Subcutaneous abdominal adipose tissue (tissue), 5 donors: Measurements from ENCODE around the gene PRR33.
"Not testable (repeated sequence)": the region's sequence is repeated elsewhere in the genome, so short reads cannot be mapped to it uniquely, and the experiment has no call there.

ENCODE experiments used
- H3K27ac ChIP-seq: one replicate; pipeline ENCODE4 v1.7.0; 2013; ENCODE audit warnings: low read depth, mild to moderate bottlenecking, inconsistent platforms, low read length, moderate library complexity
- H3K27me3 ChIP-seq, 5 donors: one replicate each; pipeline ENCODE4 v1.7.0; 2013; ENCODE audit warnings: low read length in 5 of 5, inconsistent platforms in 1 of 5; ENCODE audit not compliant: control insufficient read depth in 5 of 5, insufficient read depth in 4 of 5
- H3K36me3 ChIP-seq, 5 donors: one replicate each; pipeline ENCODE4 v1.7.0; 2013; ENCODE audit warnings: low read length in 5 of 5; ENCODE audit not compliant: control insufficient read depth in 5 of 5, insufficient read depth in 5 of 5
- H3K4me1 ChIP-seq, 5 donors: one replicate each; pipeline ENCODE4 v1.7.0; 2013; ENCODE audit warnings: low read length in 5 of 5, mild to moderate bottlenecking in 3 of 5, moderate library complexity in 1 of 5; ENCODE audit not compliant: control insufficient read depth in 5 of 5, insufficient read depth in 5 of 5
- H3K4me3 ChIP-seq, 5 donors: one replicate each; pipeline ENCODE4 v1.7.0; 2013; ENCODE audit warnings: low read length in 5 of 5, low read depth in 1 of 5
- H3K9ac ChIP-seq, 5 donors: one replicate each; pipeline ENCODE4 v1.7.0; 2013; ENCODE audit warnings: low read length in 5 of 5, mild to moderate bottlenecking in 4 of 5, moderate library complexity in 3 of 5
- H3K9me3 ChIP-seq, 5 donors: one replicate each; pipeline ENCODE4 v1.7.0; 2013; ENCODE audit warnings: low read length in 5 of 5; ENCODE audit not compliant: control insufficient read depth in 5 of 5
- donor health status: healthy.
- donor health status: healthy.
- donor health status: healthy.
- donor health status: healthy.
- donor health status: healthy.

PRR33 gene

DNA sequence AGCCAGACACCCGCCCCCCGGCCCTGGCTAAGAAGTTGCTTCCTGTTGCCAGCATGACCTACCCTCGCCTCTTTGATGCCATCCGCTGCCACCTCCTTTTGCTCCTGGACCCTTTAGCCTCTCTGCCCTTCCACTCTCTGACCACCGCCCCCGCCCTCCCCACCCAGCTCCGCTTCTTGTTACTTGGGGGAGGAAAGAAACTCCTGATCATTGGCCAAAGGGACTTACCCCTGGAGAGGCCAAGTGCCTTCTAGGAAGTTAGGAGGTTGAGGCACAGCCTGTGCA, at the start of gene PRR33:
Gene PRR33 (minus strand): TSS at position 65 of the 285 bp plus-strand sequence. CDS start 1,311 bp downstream, outside the sequence.
- Histone ChIP-seq H3K36me3 (peaks cover 0 to 24% (median 17%) of the 10 kb centered on the region in 5 donors), H3K27me3 (peaks cover 2 to 17% (median 8%) of the 10 kb centered on the region in 5 donors), H3K9ac (no peak within 1 kb of the TSS), H3K4me3 (no peak within 1 kb of the TSS), H3K27ac (no peak within 1 kb of the TSS), H3K4me1 (peaks cover 0 to 19% (median 11%) of the 10 kb centered on the region in 5 donors), H3K9me3 (peaks cover 0 to 4% (median 0%) of the 10 kb centered on the region in 5 donors)

DNA sequence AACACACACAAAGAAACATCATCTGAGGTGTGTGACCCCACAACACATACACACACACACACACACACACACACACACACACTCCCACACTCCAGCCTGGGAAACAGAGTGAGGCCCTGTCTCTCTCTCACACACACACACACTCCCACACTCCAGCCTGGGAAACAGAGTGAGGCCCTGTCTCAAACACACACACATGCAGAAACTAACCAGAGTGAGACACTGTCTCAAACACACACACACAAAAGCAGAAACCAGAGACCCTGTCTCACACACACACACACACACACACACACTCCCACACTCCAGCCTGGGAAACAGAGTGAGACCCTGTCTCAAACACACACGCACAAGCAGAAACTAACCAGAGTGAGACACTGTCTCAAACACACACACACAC, 48.1 kb upstream of the PRR33 start:
- Histone ChIP-seq H3K9ac (peak overlapping the region in 1 of 5 donors; percentile 100), H3K4me3 (peak overlapping the region in 1 of 5 donors; percentile 44), H3K27me3 (peaks cover 0 to 13% (median 6%) of the 10 kb centered on the region in 5 donors), H3K27ac (peak overlapping the region; percentile 46), H3K4me1 (peaks cover 0 to 33% (median 24%) of the 10 kb centered on the region in 5 donors)
- H3K36me3 ChIP-seq, H3K9me3 ChIP-seq: not testable (repeated sequence)

DNA sequence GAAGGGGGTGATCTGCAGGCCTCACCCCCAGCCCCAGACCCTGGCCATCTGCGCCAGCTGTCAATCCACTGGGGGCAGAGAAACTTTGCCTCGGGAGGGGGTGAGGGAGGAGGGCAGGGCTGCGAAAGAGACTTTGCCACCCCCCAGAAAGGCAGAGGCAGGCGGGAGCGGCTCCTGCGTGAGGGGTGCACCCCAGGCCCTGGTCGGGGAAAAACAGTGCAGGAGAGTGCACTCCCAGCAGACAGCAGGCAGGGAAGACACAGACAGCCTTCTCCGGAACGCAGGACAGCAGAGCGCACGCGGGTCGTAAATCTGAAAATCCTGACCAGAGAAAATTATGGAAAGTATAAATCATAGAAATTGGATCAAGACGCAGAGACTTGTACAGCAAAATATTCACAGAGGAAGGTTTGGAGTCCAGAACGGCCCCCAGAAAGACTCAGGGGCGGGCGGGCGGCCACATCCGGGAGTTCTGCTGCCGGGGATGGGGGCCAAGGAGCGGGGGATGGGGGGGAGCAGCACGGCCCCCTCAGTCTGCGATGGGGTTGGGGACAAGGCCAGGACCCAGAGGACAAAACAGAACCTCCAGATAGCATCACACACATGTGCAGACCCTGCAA, 47.4 kb upstream of the PRR33 start:
- no peak overlapping the region for H3K27ac ChIP-seq
- H3K9ac ChIP-seq = no peak overlapping the region
- peaks cover 0 to 3% (median 0%) of the 10 kb centered on the region in 5 donors for H3K36me3 ChIP-seq

DNA sequence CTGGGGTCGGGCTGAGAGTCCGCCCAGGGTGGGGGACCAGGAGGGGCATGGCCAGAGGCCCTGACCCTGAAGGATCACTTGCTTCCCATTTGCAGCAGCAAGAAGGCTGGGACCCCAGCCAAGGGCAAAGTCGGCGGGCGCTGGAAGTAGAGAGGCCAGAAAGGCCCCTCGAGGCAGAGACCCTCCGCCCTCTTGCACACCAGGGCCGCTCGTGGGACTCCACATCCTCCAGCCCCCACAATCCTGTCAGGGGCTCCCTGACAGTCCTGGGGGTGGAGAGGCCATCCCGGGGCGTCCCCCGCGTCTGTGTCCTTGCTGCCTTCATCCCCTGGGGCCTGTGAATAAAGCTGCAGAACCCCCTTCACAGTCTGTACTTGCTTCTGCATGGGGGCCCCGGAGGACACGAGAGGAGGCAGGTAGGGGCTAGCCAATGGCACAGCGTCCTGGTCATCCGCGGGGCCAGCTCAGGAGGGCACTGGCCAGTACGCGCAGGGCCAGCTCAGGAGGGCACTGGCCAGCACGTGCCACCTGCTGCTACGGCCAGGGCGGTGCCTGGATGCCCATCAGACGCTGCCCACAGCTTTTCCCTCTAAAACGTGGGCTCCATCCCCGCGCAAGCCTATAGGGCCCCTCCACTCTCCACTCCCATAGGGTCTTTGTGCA, 46.8 kb upstream of the PRR33 start:
- no peak overlapping the region for H3K27ac ChIP-seq
- no peak overlapping the region for H3K9ac ChIP-seq
- H3K4me3 ChIP-seq = no peak overlapping the region
- H3K9me3 ChIP-seq = peaks cover 0 to 4% (median 0%) of the 10 kb centered on the region in 5 donors
- peaks cover 0 to 3% (median 0%) of the 10 kb centered on the region in 5 donors for H3K36me3 ChIP-seq
- H3K27me3 ChIP-seq = peaks cover 0 to 14% (median 10%) of the 10 kb centered on the region in 5 donors
- peaks cover 0 to 25% (median 19%) of the 10 kb centered on the region in 5 donors for H3K4me1 ChIP-seq

More for the DNA sequence above, 47.4 kb upstream of the PRR33 start:
- Histone ChIP-seq H3K9me3 (peaks cover 0 to 4% (median 0%) of the 10 kb centered on the region in 5 donors), H3K27me3 (peaks cover 0 to 13% (median 6%) of the 10 kb centered on the region in 5 donors), H3K4me3 (no peak overlapping the region), H3K4me1 (peaks cover 0 to 32% (median 21%) of the 10 kb centered on the region in 5 donors)

DNA sequence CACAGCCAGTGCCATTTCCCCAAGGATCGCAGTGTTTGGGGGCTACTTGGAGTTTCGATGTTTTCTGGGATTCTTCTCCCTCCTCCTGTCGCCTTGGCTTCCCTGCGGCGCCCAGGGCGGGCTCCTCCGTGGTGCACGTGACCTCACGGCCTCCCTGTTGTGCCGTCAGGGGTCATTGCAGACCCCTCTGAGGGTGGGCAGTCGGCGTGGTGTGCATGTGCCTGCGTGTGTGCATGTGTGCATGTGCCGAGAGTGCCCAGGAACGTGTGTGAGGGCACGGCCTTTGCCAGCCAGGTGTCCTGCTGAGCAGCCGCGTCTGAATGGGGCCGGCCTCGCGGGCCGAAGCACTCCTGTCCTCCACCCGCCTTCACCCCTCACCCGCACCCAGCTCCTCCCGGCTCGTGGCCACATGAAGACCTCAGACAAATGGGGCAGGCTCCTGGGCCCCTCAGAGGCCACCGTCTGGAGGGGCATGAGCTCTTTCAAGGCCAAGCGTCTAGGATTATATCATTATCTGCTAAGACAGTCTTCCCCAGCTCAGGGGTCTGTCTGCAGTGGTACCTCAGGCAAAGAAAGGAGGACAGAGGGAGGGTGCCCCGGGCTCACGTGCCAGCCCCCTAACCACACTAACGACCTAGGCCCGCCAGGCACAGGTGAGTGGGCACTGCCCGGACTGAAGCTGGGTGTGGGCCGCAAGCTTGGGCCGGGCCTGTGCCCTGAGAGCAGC, 46.1 kb upstream of the PRR33 start:
- peaks cover 0 to 16% (median 10%) of the 10 kb centered on the region in 5 donors for H3K27me3 ChIP-seq
- H3K9me3 ChIP-seq = peaks cover 0 to 4% (median 0%) of the 10 kb centered on the region in 5 donors
- H3K36me3 ChIP-seq = peaks cover 0 to 3% (median 0%) of the 10 kb centered on the region in 5 donors
- H3K27ac ChIP-seq = no peak overlapping the region
- no peak overlapping the region for H3K9ac ChIP-seq
- no peak overlapping the region for H3K4me3 ChIP-seq
- H3K4me1 ChIP-seq = peaks cover 0 to 22% (median 18%) of the 10 kb centered on the region in 5 donors

DNA sequence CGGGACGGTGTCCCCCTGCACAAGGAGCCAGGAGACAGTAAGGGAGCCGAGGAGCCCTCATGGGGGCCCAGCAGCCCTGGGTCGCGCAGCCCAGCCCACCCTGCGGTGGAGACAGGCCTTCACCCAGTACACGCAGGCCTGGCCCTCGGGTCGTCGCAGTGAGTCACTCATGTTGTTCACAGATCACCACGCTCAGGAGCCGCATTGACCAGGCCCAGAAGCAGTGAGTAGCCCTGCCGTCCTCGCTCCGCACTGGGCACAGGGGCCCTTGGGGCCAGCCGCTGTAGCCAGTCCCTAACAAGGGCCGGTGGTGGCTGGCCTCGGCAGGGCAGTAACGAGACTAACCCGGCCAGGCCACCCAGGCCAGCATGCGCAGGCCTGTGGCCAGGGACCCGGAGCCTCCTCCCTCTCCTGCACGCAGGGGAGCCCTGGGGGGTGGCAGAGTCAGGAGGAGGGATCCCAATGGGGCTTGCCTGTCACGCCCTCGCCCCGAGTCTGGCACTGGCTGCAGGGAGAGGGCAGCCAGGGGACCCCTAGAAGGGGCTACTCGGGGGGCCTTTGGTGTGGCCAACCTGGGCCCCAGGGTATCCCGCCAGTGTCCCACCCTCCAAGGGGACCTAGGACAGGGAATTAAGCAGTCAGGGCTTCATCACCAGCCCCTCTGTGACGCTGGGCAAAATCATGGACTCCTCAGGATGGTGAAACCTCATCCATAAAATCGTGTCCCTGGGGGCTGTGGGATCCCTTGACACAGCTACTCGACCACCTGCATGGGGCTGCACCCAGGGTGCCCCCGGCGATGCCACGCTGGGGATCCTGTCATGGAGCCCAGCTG, 45.3 kb upstream of the PRR33 start:
- Histone ChIP-seq H3K9me3 (peaks cover 0 to 4% (median 0%) of the 10 kb centered on the region in 5 donors), H3K9ac (no peak overlapping the region), H3K36me3 (peaks cover 0 to 3% (median 0%) of the 10 kb centered on the region in 5 donors), H3K4me1 (peaks cover 0 to 19% (median 16%) of the 10 kb centered on the region in 5 donors), H3K27ac (no peak overlapping the region), H3K27me3 (peaks cover 0 to 16% (median 10%) of the 10 kb centered on the region in 5 donors), H3K4me3 (no peak overlapping the region)

DNA sequence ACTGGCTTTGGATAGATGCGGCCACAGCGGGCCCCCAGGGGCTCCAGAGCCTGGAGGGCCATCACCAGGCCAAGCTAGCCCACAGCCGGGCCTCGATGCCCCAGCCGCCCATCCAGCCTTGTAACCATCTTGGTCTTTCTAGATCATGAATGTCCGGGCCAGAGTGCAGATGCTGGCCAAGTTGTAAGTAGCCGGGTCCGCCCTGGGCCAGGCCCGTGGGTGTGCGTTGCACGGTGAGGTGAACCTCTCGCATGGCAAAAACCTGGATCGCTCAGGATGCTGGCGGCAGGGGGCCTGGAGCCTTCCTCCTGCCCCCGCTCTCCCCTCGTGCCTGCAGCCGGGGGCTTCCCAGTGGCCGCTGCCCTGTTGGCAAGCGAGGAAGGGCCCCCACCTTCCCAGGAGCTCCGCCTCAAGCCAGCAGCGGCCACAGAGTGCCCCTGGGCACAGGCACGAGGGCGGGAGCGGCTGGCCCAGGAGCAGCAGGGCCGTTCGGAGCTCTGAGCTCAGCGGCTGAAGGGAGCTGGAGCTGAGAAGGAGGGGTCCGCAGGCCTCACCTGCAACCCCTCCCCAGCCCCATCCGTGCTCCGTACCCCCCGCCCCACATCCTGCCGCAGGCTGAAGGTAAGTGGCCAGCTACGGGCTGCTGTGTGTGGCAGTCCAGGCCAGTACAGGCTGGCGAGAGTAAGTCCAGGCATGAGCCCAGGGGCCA, 44.5 kb upstream of the PRR33 start:
- Histone ChIP-seq H3K9ac (no peak overlapping the region), H3K27me3 (peaks cover 0 to 16% (median 10%) of the 10 kb centered on the region in 5 donors), H3K4me3 (no peak overlapping the region), H3K27ac (no peak overlapping the region), H3K4me1 (peaks cover 7 to 27% (median 23%) of the 10 kb centered on the region in 5 donors), H3K9me3 (peaks cover 0 to 4% (median 0%) of the 10 kb centered on the region in 5 donors), H3K36me3 (peaks cover 0 to 3% (median 0%) of the 10 kb centered on the region in 5 donors)

DNA sequence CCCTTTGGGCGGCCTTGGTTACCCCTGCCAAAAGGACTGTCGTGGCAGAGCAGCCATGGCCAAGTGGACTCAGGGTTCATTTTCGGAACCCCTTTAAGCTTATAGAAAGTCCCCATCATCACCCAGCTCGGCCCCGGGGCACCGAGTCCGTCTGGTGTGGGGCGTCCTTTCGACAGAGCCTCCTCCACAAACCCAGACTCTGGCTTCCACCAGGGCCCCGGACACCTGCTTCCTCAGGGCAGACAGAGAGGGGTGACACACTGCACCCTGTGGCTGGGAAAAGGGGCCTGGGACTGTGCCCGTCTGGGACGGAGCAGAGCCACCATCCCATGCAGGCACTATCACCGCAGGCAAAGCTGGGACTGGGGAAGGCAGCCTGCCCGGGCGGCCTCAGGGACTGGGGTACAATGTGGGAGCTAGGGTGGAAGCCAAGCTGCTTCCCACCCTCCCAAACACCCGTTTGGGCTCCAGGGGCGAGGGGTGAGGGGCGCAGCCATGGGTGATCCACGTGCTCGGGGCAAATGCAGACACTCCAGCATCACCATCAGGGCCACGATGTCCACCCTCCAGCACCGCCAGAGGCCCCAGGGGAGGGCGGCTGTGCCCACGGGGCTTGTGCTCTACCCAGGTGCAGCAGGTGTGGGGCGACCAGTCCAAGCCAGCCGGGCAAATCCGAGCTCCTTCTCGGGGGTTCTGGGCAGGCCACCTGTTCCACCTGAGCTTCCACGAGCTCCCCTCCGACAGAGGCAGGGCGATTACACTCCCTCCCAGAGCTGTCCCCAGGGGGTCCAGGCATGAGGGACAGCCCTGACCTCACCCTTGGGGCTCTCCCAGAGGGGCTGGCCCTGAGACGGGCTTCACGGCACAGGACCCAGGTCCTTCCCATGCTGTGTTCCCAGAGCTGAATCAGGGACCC, 43.7 kb upstream of the PRR33 start:
- peaks cover 0 to 3% (median 0%) of the 10 kb centered on the region in 5 donors for H3K36me3 ChIP-seq
- no peak overlapping the region for H3K4me3 ChIP-seq
- H3K4me1 ChIP-seq = peaks cover 9 to 34% (median 29%) of the 10 kb centered on the region in 5 donors
- H3K9ac ChIP-seq = no peak overlapping the region
- H3K27ac ChIP-seq = no peak overlapping the region
- peaks cover 0 to 4% (median 0%) of the 10 kb centered on the region in 5 donors for H3K9me3 ChIP-seq
- peaks cover 0 to 16% (median 10%) of the 10 kb centered on the region in 5 donors for H3K27me3 ChIP-seq
